Measurements from ENCODE around the gene ZKSCAN3.
"Not testable (repeated sequence)": the region's sequence is repeated elsewhere in the genome, so short reads cannot be mapped to it uniquely, and the experiment has no call there.

ZKSCAN3 gene

GRCh38 chr6:28343898-28344677, 5.7 kb upstream of the ZKSCAN3 start:
- DNase-seq, result no peak

GRCh38 chr6:28345201-28345600, 4.5 kb upstream of the ZKSCAN3 start:
- no peak for DNase-seq

- no peak for DNase-seq
Observed at GRCh38 chr6:28347119-28347518, 2.6 kb upstream of the ZKSCAN3 start.

- DNase-seq, result no peak
Observed at GRCh38 chr6:28349344-28349891, 329 bp upstream of the ZKSCAN3 start.

- no peak for DNase-seq
Observed at GRCh38 chr6:28351087-28351486, 1.3 kb downstream of the ZKSCAN3 start.

GRCh38 chr6:28351493-28351925, 1.8 kb downstream of the ZKSCAN3 start:
- no peak for DNase-seq

GRCh38 chr6:28353356-28353755, 3.6 kb downstream of the ZKSCAN3 start:
- DNase-seq, result no peak

- DNase-seq, result no peak
Observed at GRCh38 chr6:28353981-28354676, 4.4 kb downstream of the ZKSCAN3 start.

GRCh38 chr6:28354688-28355554, 5.2 kb downstream of the ZKSCAN3 start:
- no peak for DNase-seq

GRCh38 chr6:28355743-28356665, 6.3 kb downstream of the ZKSCAN3 start:
- DNase-seq, result peak; percentile 45

- DNase-seq, result no peak
Observed at GRCh38 chr6:28356666-28357020, 6.9 kb downstream of the ZKSCAN3 start.

GRCh38 chr6:28357036-28357435, 7.3 kb downstream of the ZKSCAN3 start:
- no peak for DNase-seq

GRCh38 chr6:28359562-28359961, 9.8 kb downstream of the ZKSCAN3 start:
- DNase-seq, result not testable (repeated sequence)

GRCh38 chr6:28360961-28361360, 11.2 kb downstream of the ZKSCAN3 start:
- DNase-seq, result no peak

GRCh38 chr6:28365590-28365989, 15.8 kb downstream of the ZKSCAN3 start:
- DNase-seq, result not testable (repeated sequence)

- no peak for DNase-seq
Observed at GRCh38 chr6:28368522-28368921, 18.8 kb downstream of the ZKSCAN3 start.

- no peak for DNase-seq
Observed at GRCh38 chr6:28369463-28369862, 19.7 kb downstream of the ZKSCAN3 start.

- no peak for DNase-seq
Observed at GRCh38 chr6:28370440-28370839, 20.7 kb downstream of the ZKSCAN3 start.

GRCh38 chr6:28371280-28371679, 21.5 kb downstream of the ZKSCAN3 start:
- no peak for DNase-seq

- DNase-seq, result no peak
Observed at GRCh38 chr6:28371706-28372451, 22.1 kb downstream of the ZKSCAN3 start.

GRCh38 chr6:28373925-28374324, 24.2 kb downstream of the ZKSCAN3 start:
- DNase-seq, result no peak

Data from activated naive CD4-positive, alpha-beta T cell treated with anti-CD3 and anti-CD28 coated beads, Interleukin-2, amount 50 U/mL, for 16 hours (primary cell).